Measurements from ENCODE around the gene PDGFRB.

PDGFRB gene

GRCh38 chr5:150080696-150081435, 74.8 kb downstream of the PDGFRB start:
- no peak for DNase-seq

DNA sequence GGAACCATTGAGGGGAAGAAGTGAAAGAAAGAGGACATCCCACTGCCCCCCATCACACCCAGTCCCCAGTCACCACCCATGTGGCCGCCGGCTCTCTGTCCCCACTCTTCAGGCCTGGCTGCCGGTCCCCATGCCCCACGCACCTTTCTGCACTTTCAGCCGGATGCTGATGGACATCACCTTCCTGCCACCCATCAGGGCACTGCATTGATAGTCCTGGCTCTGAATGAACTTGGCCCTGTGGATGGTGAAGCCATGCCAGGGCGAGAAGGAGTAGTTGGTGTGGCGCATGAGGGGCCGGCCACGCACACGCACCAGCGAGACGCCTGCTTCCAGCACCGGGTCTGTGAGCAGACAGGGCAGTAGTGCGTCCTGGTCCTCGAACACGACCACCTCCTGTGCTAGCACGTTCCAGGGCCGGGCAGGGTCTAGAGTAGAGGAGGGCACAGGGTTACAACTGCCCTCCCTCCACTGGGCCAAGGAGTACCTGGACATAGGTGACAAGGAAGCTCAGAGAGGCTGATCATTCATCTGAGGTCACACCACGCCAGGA, 75.7 kb downstream of the PDGFRB start:
- DNase-seq, result no peak

- no peak for DNase-seq
Measured at GRCh38 chr5:150078802-150079689, 76.6 kb downstream of the PDGFRB start.

DNA sequence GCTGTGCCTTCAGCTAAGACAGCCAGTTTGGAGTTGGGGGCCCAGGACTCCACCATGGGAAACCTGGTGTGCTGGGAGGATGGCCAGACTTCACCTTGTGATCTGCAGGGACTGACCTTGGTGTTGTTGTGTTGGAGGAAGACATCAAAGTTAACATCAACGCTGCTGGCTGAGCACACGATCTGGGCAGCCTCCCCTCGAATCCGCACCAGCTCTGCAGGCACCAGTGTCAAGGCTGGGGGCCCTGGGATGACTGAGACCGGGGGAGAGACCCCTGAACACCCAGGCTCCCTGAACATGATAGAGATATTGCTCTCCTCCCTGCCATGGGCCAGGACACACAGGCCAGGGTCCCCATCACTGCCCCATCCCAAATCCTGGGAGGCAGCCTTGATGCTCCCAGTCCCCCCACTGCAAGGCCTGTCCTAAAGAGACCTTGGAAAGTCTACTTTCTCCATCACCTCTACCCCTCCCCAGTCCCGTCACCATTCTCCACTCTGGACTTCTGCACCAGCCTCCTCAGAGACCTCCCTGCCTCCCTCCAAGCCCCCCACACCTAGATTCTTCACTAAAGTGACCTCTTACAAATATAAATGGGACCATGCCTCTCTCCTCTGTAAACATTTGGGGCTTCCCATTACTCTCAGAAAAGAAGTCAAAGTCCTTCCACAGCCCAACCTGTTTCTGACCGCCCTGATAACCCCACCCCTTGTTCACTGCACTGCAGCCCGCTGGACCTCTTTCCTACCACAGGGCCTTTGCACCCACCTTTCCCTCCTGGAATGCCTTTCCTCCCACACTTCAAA, 77.4 kb downstream of the PDGFRB start:
- no peak for DNase-seq

GRCh38 chr5:150077060-150077459, 78.6 kb downstream of the PDGFRB start:
- no peak for DNase-seq

- DNase-seq, result no peak
Measured at GRCh38 chr5:150075806-150076205, 79.8 kb downstream of the PDGFRB start.

GRCh38 chr5:150075233-150075632, 80.4 kb downstream of the PDGFRB start:
- no peak for DNase-seq

GRCh38 chr5:150073677-150074076, 82.0 kb downstream of the PDGFRB start:
- no peak for DNase-seq

GRCh38 chr5:150073086-150073625, 82.5 kb downstream of the PDGFRB start:
- DNase-seq, result no peak

- DNase-seq, result no peak
Measured at GRCh38 chr5:150070821-150071220, 84.8 kb downstream of the PDGFRB start.

DNA sequence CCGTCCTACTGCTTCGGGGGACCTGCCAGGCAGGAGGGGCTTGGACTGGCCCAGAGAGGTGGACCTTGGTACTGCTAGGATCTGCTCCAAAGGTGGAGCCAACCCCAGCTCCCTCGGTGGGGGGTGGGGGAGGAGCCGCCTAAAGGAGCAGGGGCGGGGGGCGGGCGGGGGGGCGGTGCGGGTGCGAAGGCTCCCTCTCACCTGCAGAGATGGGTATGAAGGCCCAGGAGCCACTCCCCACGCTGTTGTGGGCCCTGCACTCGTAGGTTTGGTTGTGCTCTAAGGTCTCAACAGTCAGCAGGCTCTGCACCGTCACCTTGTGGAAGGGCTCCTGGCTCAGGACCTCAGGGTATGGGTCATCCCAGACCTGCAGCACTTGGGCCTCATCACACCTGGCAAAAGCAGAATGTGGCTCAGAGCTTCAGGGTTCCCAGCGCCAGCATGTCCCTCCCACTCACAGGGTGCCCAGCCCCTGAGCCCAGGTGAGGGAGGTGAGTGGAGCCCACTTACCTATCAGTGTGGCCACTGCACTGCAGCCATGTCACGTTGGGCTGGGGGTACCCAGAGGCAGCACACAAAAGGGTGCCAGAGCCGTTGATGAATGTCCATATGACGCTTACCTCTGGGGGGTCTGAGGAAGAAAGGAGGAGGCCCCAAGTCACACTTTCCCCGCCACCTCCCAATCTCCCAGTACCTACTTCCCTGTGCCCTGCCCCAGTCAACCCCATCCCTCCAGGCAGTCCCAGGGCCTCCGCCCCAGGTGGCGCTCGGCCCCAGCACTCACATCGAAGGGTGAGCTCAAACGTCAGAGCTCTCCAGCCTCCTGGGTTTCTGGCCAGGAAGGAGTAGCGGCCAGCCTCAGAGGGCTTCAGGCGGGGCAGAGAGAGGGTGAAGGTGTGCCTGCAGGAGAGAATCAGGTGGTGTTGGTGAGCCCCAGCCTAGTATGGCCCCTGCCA, 85.7 kb downstream of the PDGFRB start:
- peak; percentile 45 for DNase-seq

DNA sequence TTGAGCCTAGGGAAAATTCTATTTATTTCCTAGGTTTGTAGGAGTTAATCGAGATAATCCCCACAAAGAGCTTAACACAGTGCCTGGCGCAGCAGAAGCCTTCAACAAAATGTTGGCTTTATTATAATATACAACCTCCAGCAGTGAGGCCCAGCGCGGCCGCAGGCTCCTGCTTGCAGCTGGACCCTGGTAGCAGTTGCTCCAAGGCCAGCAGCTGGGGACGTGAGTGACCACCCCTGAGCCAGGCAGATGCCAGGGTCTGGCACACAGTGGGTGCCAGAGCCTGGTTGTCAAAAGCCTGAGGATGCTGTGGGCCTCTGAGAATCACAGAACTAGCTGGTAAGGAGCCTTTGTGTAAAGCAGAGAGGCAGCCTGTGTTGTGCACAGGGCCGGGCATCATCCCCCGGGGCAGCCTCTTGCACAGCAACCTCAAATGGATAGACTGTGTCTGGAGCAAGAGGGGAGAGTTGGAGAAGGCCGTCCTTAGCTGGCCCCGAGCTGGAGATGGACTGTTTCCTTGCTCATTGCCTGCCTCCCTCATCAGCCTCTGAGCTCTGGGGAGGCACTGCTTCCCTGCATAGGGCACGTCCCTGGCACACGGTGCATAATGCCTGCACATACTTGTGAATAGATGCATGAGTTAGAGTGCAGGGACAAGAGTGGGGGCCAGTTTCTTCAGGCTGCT, 86.5 kb downstream of the PDGFRB start:
- peak; percentile 34 for DNase-seq

- DNase-seq, result peak; percentile 54
Measured at GRCh38 chr5:150068472-150068871, 87.2 kb downstream of the PDGFRB start.

- DNase-seq, result peak; percentile 55
Measured at GRCh38 chr5:150068071-150068470, 87.6 kb downstream of the PDGFRB start.

GRCh38 chr5:150067405-150067960, 88.2 kb downstream of the PDGFRB start:
- DNase-seq, result peak; percentile 14

DNA sequence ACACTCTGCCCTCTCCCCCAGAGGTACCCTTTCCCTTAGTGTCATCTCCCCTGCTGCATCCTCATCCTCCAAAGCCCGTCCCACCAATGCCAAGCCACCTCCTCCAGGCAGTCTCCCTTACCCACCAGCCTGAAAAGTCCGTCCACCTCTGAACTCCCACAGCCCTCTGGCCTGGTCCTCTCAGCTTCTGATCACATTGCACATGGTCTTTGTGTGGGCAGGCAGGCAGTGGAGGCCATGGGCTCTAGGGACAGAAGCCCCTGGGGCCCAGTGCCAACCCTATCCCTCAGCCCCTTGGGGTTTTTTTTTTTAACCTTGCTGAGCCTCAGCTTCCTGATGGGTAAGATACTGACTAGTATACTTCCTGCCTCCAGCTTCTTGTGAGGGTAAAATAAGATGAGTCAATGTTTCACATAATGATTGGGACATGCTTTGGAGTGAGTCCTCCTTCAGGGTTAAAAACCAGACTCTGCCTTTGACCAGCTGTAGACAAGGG, 88.7 kb downstream of the PDGFRB start:
- DNase-seq, result peak; percentile 39

DNA sequence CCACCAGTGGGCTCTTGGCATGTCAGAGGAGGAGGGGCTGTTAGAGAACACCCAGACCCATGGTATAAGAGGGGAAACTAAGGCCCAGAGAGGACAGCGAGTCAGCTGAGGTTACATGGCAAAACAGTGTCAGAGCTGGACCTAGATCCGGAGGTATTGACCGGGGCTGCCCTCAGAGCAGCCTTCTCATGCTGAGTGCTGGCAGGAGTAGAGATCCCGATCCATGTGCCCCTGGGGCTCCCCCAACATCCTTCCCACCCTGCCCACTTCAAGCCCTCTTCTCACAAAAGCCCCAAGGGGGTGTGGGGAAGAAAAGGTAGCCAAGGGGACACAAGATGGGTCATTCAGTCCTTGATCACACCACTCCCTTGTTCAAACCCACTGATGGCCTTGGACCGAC, 89.2 kb downstream of the PDGFRB start:
- peak; percentile 12 for DNase-seq

GRCh38 chr5:150065886-150066285, 89.8 kb downstream of the PDGFRB start:
- peak; percentile 45 for DNase-seq

DNA sequence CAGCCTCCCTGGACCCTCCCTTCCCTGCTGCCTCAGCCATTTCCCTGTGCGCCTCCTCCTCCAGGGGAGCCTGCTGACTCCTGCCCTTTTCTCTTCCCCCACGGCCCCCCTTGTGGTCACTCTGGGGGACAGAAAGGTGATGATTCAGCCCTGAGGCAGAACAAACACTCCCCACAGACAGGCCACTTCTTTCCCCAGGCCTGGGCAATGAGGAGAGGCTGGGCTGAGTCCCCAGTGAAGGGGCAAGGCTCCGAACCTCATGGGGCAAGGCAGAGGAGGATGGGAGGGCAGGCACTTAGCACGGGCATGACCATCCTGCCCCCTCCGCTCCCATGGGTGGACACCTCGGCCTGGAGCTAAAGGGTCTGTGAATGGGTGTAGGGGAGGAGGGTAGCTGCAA, 90.3 kb downstream of the PDGFRB start:
- DNase-seq, result peak; percentile 53

- DNase-seq, result no peak
Measured at GRCh38 chr5:150064681-150065220, 90.9 kb downstream of the PDGFRB start.
